GM19463 (cell line): ENCODE data around the gene MYO19.
"Not testable (repeated sequence)": the region's sequence is repeated elsewhere in the genome, so short reads cannot be mapped to it uniquely, and the experiment has no call there.

Experiments
- ATAC-seq: cut with Tn5 transposase; IDR thresholded peaks from one replicate; pipeline ENCODE4 v1.9.1; 2021; ENCODE audit warnings: mild to moderate bottlenecking, moderate library complexity; ENCODE audit not compliant: unreplicated experiment

Gene MYO19

DNA sequence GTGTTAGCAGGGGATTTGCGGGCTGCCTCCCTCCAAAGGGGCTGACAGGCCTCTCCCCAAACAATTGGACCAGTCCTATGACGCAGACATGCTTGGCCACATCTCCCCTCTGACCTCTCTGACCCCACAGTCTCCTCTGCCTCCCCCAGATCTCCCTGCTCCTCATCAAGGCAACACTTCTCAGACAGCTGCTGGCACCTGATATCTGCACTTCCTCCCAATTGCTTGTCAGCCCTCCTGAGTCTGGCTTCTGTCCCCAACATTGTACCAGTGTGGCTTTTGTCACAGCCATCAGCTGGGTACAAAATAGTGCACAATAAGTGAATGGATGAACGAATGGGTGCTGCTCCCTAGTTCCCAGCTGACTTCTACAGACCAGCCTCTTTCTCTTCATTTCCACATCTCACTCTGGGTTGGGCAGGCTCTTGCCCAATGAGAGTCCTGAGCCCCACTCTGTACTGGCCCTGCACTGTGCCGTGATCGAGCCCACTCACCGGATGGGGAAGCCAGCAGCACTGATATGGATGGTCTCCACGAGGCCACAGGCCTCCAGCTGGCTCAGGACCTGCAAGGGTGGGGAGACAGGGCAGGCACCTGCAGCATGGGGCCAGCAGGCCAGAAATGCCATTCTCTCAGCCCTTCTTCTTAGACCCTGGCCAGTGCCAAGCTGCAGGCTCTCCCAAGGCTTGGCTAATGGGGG, 31.1 kb downstream of the MYO19 start:
- ATAC-seq: no peak

GRCh38 chr17:36501963-36502362, 32.7 kb downstream of the MYO19 start:
- no peak for ATAC-seq

DNA sequence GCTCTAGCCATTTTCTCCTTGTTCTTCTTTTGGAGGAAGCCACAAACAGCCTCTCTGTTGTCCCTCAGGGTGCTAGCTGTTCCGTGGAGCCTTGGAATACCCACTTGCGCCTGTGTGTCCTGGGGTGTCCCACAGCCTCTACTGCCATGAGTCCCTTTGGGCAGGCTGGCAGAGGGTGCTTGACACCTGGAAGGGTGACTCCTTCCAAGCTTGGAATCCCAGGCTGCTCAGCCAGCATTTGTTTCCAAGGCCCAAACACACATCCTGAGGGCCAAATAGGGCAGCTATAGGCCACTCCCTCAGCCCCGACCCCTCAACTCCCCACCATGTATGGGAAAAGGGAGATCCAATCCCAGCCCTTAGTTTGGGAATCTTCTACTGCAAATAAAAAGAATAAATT, 33.3 kb downstream of the MYO19 start:
- no peak for ATAC-seq

GRCh38 chr17:36500745-36501225, 33.9 kb downstream of the MYO19 start:
- ATAC-seq: no peak

- no peak for ATAC-seq
These were observed 35.9 kb downstream of the MYO19 start for GRCh38 chr17:36498560-36499300.

DNA sequence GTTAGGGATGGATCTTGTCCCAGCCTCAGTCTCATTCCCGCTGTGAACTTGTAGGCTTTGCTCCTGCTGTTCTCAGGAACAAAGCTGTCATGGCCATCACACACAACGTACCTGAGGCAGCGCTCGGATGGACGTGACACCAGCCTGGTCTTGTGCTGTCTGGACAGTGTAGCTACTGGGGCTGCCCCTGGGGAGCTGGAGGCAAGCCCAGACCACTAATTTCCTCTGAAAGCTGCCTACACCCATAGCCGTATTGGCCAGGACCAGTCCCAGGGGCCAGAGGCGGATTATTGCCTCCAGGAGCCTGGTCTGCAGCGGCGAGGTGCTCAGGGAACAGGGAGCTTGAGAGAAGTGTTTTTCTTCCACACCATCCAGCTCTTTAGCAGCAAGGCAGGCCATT, 36.5 kb downstream of the MYO19 start:
- no peak for ATAC-seq

DNA sequence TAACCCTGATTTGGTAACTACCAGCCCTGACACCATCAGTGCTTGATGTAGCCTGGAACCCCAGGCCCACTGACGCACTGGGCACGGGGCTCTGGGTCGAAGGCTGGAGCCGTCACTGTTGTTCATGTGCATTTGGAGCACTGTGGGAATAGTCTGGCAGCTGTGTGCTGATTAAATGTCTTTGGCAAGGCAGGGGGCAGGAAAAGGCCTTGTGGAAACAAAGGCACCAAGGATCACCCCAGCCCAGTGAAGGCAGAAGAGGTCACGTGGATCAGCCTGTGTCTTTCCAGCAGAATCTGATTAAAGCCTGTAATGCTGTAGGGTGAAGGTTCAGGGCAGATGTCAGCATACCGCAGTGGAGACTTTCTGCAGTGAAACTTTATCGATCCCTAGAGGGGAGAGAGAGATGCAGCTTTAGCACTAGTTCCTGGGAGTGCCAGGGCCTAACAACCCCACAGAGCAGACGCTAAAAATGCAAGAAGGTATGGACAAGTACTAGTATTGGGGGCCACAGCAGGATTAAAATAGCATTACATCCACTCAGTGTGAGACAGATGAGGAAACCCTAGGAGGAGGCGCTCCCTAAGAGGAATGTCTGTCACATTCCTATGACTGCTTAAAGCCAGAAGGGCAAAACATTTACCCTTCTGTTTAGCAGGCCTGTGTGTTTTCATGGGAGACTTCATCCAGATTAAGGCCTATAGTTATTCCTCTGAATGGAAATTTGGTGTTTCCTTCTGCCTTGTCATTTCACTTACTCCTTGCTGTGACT, 38.5 kb downstream of the MYO19 start:
- ATAC-seq: no peak

DNA sequence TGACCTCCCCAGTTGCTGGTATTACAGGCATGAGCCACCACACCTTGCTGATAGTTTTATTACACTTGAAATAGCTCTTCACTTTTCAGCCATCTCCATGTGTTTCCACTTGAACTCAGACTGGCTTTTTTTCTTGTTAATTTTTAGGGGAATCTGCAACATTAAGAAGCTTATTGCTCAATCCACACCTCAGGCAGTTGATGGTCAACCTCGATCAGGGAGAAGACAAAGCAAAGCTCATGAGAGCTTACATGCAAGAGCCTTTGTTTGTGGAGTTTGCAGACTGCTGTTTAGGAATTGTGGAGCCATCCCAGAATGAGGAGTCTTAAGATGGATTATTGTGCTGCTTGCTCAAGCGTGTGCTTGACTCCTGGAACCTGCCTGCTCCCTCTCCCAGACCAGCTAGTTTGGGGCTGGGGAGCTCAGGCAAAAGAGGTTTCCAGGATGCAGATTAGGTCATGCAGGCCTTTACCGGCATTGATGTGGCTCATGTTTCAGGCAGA, 39.5 kb downstream of the MYO19 start:
- ATAC-seq: no peak

DNA sequence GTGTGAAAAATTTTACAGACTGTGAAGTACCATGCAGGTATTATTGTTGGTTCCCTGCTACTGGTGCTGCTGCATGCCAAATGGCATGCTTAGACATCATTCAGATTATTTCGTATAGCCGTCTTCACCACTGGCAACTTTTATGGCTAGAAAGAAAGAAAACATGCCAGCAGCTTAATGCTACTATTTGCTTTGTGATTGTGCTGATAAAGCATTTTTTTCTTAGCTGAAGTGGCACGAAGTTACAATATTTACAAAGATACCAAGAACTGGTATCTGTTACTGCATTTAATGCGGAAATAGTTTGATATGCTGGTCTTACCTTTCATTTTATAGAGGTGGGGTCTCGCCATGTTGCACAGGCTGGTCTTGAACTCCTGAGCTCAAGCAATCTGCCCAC, 40.0 kb downstream of the MYO19 start:
- no peak for ATAC-seq

GRCh38 chr17:36493956-36494355, 40.7 kb downstream of the MYO19 start:
- ATAC-seq: no peak

- ATAC-seq: peak; percentile 92
These were observed 48.2 kb downstream of the MYO19 start, which contains the start of gene ZNHIT3 for GRCh38 chr17:36486204-36487194. Gene ZNHIT3, plus strand, starts transcription at chr17:36486681. Its CDS starts 19 bp downstream, at chr17:36486700.

- no peak for ATAC-seq
These were observed 48.9 kb downstream of the MYO19 start for GRCh38 chr17:36485805-36486203.

DNA sequence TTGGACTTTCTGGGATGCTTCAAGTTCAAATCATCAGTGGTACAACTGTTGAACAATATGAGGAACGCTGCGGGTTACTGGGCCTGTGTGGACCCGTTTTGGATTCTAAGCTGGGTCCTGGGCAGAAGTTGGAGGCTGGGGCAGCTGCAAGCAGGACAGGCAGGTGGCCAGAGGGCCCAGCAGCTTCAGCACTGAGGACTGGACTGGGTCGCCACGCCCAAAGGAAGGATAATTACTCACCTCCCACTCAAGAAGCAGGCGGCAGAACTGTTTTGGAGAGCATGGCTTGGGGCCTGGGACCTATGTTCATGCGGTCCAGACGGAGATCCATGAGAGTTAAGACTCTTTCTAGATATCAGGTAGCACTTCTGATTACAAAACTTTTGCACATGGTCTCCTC, 49.6 kb downstream of the MYO19 start:
- no peak for ATAC-seq

- not testable (repeated sequence) for ATAC-seq
These were observed 50.6 kb downstream of the MYO19 start for GRCh38 chr17:36484021-36484420.

DNA sequence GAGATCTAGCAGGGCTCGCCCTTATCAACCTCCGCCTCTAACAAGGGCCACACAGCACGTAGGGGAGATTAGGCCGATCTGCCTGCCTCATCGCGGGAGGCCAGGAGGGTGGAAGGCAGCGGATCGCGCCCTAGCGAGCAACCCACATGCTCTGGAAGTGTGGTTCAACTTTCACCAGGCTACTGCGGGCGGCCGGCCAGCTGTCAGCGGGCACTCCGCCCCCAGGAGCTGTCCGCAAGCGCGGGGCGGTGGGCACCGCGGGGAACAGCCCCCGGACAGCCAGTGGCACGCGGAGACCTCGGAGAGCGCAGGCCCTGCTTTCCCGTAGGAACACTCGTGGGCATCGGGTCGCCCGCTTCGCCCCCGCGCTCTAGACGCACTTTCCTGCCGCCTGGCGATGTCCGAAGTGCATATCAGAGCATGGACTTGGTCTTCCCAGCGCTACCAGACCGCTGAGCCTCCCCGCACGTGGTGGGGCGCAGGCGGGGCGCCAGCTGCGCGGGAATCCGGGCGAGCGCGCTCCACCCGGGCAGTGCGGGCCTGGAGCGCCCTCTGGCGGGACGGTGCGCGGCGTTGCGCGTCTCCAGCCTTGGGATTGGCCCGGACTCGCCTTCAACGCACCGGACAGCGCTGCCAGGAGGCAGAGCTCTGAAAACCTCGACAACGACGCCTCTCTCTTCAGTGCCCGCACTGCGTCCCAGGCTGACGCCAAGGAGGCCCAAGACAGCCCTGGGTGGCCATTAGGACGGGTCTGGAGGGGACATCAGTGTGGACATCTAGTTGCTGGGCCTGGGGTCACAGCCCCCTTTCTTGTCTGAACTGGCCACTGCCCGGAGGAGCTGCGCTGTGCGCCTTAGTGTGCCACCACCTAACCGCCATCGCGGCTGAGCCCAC, 51.8 kb downstream of the MYO19 start:
- no peak for ATAC-seq

GRCh38 chr17:36481829-36482228, 52.8 kb downstream of the MYO19 start:
- ATAC-seq: no peak

GRCh38 chr17:36475346-36475970, 59.2 kb downstream of the MYO19 start:
- ATAC-seq: no peak

DNA sequence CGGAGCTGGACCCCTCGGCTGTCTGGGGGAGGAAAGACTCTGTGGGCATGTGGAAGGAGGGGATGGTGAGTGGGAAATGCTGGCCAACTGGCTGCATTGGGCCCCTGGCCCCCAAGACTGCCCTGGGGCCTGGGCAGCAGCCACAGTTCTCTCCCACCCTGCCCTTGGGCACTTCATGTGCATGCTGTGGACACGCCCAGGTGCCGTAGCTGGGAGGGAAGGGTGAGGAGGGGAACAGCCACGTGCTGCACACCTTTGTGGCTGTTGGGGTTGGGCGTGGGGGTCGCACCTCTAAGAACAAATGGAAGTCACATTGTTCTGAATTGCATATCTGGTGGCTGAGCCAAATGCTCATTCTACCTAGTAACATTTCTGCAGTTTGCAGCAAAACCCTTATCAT, 60.1 kb downstream of the MYO19 start:
- ATAC-seq: no peak

DNA sequence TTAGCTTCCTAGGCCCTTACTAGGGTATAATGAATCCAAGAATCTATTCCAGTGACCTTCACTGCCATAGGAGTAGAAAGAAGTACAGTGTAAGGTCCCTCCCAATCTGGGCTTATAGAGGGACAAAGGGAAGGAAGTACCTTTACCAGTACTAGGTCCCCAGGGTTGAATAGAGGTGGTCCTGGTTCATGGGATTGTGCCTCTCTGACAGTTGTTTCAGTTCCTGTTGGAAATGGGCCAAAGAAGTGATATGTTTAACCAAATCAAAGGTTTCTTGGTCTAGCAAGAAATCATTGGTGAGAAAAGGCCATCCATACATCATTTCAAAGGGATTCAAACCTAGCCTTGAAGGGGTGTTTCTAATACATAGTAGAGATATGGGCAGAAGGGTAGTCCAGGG, 64.2 kb downstream of the MYO19 start:
- no peak for ATAC-seq
